ENCODE results near the gene LRRN1. TPM values are rescaled to one million over a fixed set of nuclear protein-coding genes. Genes with fewer than 3 reads are reported as not detected.

The LRRN1 gene
- total and polyA plus RNA-seq, 9 of the 15 experiments (the other 6 are each of a cell fraction or from before 2014, with no cell fraction given) = 0.11 TPM; not detected in 8

- H3K4me3 ChIP-seq = no peak overlapping the region
- ChIA-PET POLR2A (no interaction called here), CTCF (ENCODE audit: low intra/inter-chr PET ratio) (no interaction called here)
- in situ Hi-C loops (cut with MboI) (no loop called here), intact Hi-C loops (cut with micrococcal nuclease) (no loop called here)
- BruUV-seq (replicated peaks) = no TSS peak
- H3K9me1 ChIP-seq (ENCODE audit: control insufficient read depth, insufficient read depth, low read length) = no peaks in the 10 kb centered on the region
- H3K79me2 ChIP-seq (ENCODE audit: control insufficient read depth, insufficient read depth, low read length) = no peaks in the 10 kb centered on the region
- H3K4me2 ChIP-seq (ENCODE audit: insufficient read depth, low read length) = no peak overlapping the region
- H3K36me3 ChIP-seq (ENCODE audit: control insufficient read depth, insufficient read depth, low read length) = no peaks in the 10 kb centered on the region
- FAIRE-seq (no peak), ATAC-seq (no peak), DNase-seq (ENCODE audit: extremely low read depth in 1 of 4, low spot score in 3 of 4) (no peak)
- H3K4me1 ChIP-seq (replicated peaks in 1 of 2; ENCODE audit: control insufficient read depth in 2 of 2, insufficient read depth in 2 of 2, low read length in 2 of 2) = no peaks in the 10 kb centered on the region
- WGBS (ENCODE audit: insufficient coverage, low coverage, missing lambda C conversion rate) = 2% methylated on average over 8 of the region's 8 CpGs
- no peaks in the 10 kb centered on the region for H3K9me3 ChIP-seq (replicated peaks; ENCODE audit: control insufficient read depth, insufficient read depth, low read depth, low read length)
- H3K9ac ChIP-seq (ENCODE audit: insufficient read depth in 1 of 2, low read depth in 2 of 2, low read length in 2 of 2) = no peak overlapping the region
- no peak overlapping the region for H2AFZ ChIP-seq (ENCODE audit: low read depth, low read length)
- no peak overlapping the region for H3K27ac ChIP-seq (ENCODE audit: extremely low read depth, low read depth, low read length)
- H3K27me3 ChIP-seq (ENCODE audit: control insufficient read depth in 2 of 2, insufficient read depth in 2 of 2, low read length in 2 of 2) = no peaks in the 10 kb centered on the region
- H4K20me1 ChIP-seq (replicated peaks; ENCODE audit: control insufficient read depth, insufficient read depth, low read length) = no peaks in the 10 kb centered on the region
- TF ChIP-seq MAFG (tag; conservative IDR thresholded peaks at IDR 0.05) (no peak), ZNF589 (CRISPR knock-in tag; IDR thresholded peaks at IDR 0.05; ENCODE audit: low read depth) (no peak), RAD51 (IDR thresholded peaks at IDR 0.05; ENCODE audit: borderline replicate concordance, low read depth) (no peak), ARID4B (CRISPR knock-in tag; IDR thresholded peaks at IDR 0.05) (no peak)
Measured at GRCh38 chr3:3847994-3848922, 49.0 kb downstream of the LRRN1 start.
